Stimulated activated memory B cell treated with anti-CD40 and anti-IgM and Interleukin-4, amounts not matched to agents 10 μg/mL and 1 μg/mL and 100 μg/mL, for 72 hours (primary cell): ENCODE data around the gene PHOSPHO2.
A peak's percentile ranks its signal among the peaks of the same experiment; 100 is the strongest.

Source experiments
- ATAC-seq: fragments of 150-1000 bp; cut with Tn5 transposase; 2 replicates; pipeline ENCODE4 v1.10.0; 2021
- H3K27ac Mint-ChIP-seq: one replicate; pipeline ENCODE4 v1.8.0; 2022; ENCODE audit warnings: mild to moderate bottlenecking, mixed read lengths
- H3K27me3 Mint-ChIP-seq: one replicate; pipeline ENCODE4 v1.8.0; 2022; ENCODE audit warnings: mixed read lengths
- H3K36me3 Mint-ChIP-seq: one replicate; pipeline ENCODE4 v1.8.0; 2022; ENCODE audit warnings: mixed read lengths
- H3K4me1 Mint-ChIP-seq: one replicate; pipeline ENCODE4 v1.8.0; 2022; ENCODE audit warnings: mixed read lengths
- H3K4me3 Mint-ChIP-seq: one replicate; pipeline ENCODE4 v1.8.0; 2022; ENCODE audit warnings: mild to moderate bottlenecking, moderate library complexity, mixed read lengths
- H3K9me3 Mint-ChIP-seq: one replicate; pipeline ENCODE4 v1.8.0; 2022; ENCODE audit warnings: mixed read lengths

Gene PHOSPHO2

GRCh38 chr2:169718930-169719504 is 24.7 kb downstream of the PHOSPHO2 start:
- H3K27ac Mint-ChIP-seq: no peak overlapping the region
- peaks cover 5% of the 10 kb centered on the region for H3K36me3 Mint-ChIP-seq
- H3K27me3 Mint-ChIP-seq: peaks cover 6% of the 10 kb centered on the region
- no peak overlapping the region for H3K4me3 Mint-ChIP-seq
- no peaks in the 10 kb centered on the region for H3K4me1 Mint-ChIP-seq
- no peaks in the 10 kb centered on the region for H3K9me3 Mint-ChIP-seq
- ATAC-seq: no peak

GRCh38 chr2:169721016-169721415 is 26.7 kb downstream of the PHOSPHO2 start:
- Mint-ChIP-seq H3K27me3 (peaks cover 9% of the 10 kb centered on the region), H3K36me3 (peaks cover 5% of the 10 kb centered on the region), H3K9me3 (no peaks in the 10 kb centered on the region), H3K4me3 (no peak overlapping the region), H3K27ac (no peak overlapping the region), H3K4me1 (no peaks in the 10 kb centered on the region)
- no peak for ATAC-seq

- Mint-ChIP-seq H3K36me3 (peaks cover 5% of the 10 kb centered on the region), H3K4me3 (no peak overlapping the region), H3K27me3 (peaks cover 9% of the 10 kb centered on the region), H3K4me1 (peaks cover 2% of the 10 kb centered on the region), H3K9me3 (no peaks in the 10 kb centered on the region), H3K27ac (no peak overlapping the region)
- no peak for ATAC-seq
Observed at GRCh38 chr2:169727065-169727464, 32.8 kb downstream of the PHOSPHO2 start.

GRCh38 chr2:169729274-169729605 is 35.0 kb downstream of the PHOSPHO2 start:
- Mint-ChIP-seq H3K36me3 (no peaks in the 10 kb centered on the region), H3K4me3 (no peak overlapping the region), H3K4me1 (peaks cover 20% of the 10 kb centered on the region), H3K9me3 (no peaks in the 10 kb centered on the region), H3K27me3 (peaks cover 10% of the 10 kb centered on the region), H3K27ac (no peak overlapping the region)
- no peak for ATAC-seq

- H3K4me3 Mint-ChIP-seq: no peak overlapping the region
- H3K9me3 Mint-ChIP-seq: no peaks in the 10 kb centered on the region
- ATAC-seq: no peak
- peaks cover 20% of the 10 kb centered on the region for H3K4me1 Mint-ChIP-seq
- no peak overlapping the region for H3K27ac Mint-ChIP-seq
- peaks cover 28% of the 10 kb centered on the region for H3K27me3 Mint-ChIP-seq
- no peaks in the 10 kb centered on the region for H3K36me3 Mint-ChIP-seq
Observed at GRCh38 chr2:169732075-169732474, 37.8 kb downstream of the PHOSPHO2 start.

- H3K27me3 Mint-ChIP-seq: peaks cover 31% of the 10 kb centered on the region
- H3K27ac Mint-ChIP-seq: peak overlapping the region; percentile 82
- H3K4me1 Mint-ChIP-seq: peaks cover 20% of the 10 kb centered on the region
- H3K36me3 Mint-ChIP-seq: no peaks in the 10 kb centered on the region
- peak overlapping the region; percentile 93 for H3K4me3 Mint-ChIP-seq
- no peak for ATAC-seq
- no peaks in the 10 kb centered on the region for H3K9me3 Mint-ChIP-seq
Observed at GRCh38 chr2:169732583-169733358, 38.5 kb downstream of the PHOSPHO2 start.

- peak overlapping the region; percentile 82 for H3K27ac Mint-ChIP-seq
- ATAC-seq: peak; percentile 62
- peaks cover 20% of the 10 kb centered on the region for H3K4me1 Mint-ChIP-seq
- H3K9me3 Mint-ChIP-seq: no peaks in the 10 kb centered on the region
- H3K36me3 Mint-ChIP-seq: no peaks in the 10 kb centered on the region
- H3K4me3 Mint-ChIP-seq: peak overlapping the region; percentile 75
- peaks cover 38% of the 10 kb centered on the region for H3K27me3 Mint-ChIP-seq
Observed at GRCh38 chr2:169734169-169734847, 40.0 kb downstream of the PHOSPHO2 start.

- H3K9me3 Mint-ChIP-seq: no peaks in the 10 kb centered on the region
- no peak overlapping the region for H3K27ac Mint-ChIP-seq
- ATAC-seq: no peak
- no peak overlapping the region for H3K4me3 Mint-ChIP-seq
- H3K27me3 Mint-ChIP-seq: peaks cover 40% of the 10 kb centered on the region
- no peaks in the 10 kb centered on the region for H3K36me3 Mint-ChIP-seq
- peaks cover 20% of the 10 kb centered on the region for H3K4me1 Mint-ChIP-seq
Observed at GRCh38 chr2:169735623-169736022, 41.4 kb downstream of the PHOSPHO2 start.

- H3K27me3 Mint-ChIP-seq: peaks cover 40% of the 10 kb centered on the region
- no peak overlapping the region for H3K4me3 Mint-ChIP-seq
- H3K27ac Mint-ChIP-seq: no peak overlapping the region
- peaks cover 20% of the 10 kb centered on the region for H3K4me1 Mint-ChIP-seq
- no peaks in the 10 kb centered on the region for H3K9me3 Mint-ChIP-seq
- no peaks in the 10 kb centered on the region for H3K36me3 Mint-ChIP-seq
- ATAC-seq: no peak
Observed at GRCh38 chr2:169736902-169737301, 42.6 kb downstream of the PHOSPHO2 start.

- Mint-ChIP-seq H3K9me3 (no peaks in the 10 kb centered on the region), H3K27ac (no peak overlapping the region), H3K4me1 (peaks cover 2% of the 10 kb centered on the region), H3K36me3 (no peaks in the 10 kb centered on the region), H3K27me3 (peaks cover 33% of the 10 kb centered on the region), H3K4me3 (no peak overlapping the region)
- ATAC-seq: no peak
Observed at GRCh38 chr2:169738566-169739229, 44.4 kb downstream of the PHOSPHO2 start.

- Mint-ChIP-seq H3K4me3 (no peak overlapping the region), H3K36me3 (peaks cover 5% of the 10 kb centered on the region), H3K9me3 (no peaks in the 10 kb centered on the region), H3K27me3 (peaks cover 31% of the 10 kb centered on the region), H3K4me1 (no peaks in the 10 kb centered on the region), H3K27ac (no peak overlapping the region)
- ATAC-seq: no peak
Observed at GRCh38 chr2:169739351-169739750, 45.1 kb downstream of the PHOSPHO2 start.

GRCh38 chr2:169743549-169743948 is 49.3 kb downstream of the PHOSPHO2 start:
- no peaks in the 10 kb centered on the region for H3K9me3 Mint-ChIP-seq
- peaks cover 7% of the 10 kb centered on the region for H3K36me3 Mint-ChIP-seq
- no peak overlapping the region for H3K4me3 Mint-ChIP-seq
- ATAC-seq: no peak
- H3K27me3 Mint-ChIP-seq: peaks cover 9% of the 10 kb centered on the region
- H3K4me1 Mint-ChIP-seq: no peaks in the 10 kb centered on the region
- H3K27ac Mint-ChIP-seq: no peak overlapping the region

GRCh38 chr2:169746240-169746639 is 52.0 kb downstream of the PHOSPHO2 start:
- Mint-ChIP-seq H3K27me3 (no peaks in the 10 kb centered on the region), H3K9me3 (no peaks in the 10 kb centered on the region), H3K4me3 (no peak overlapping the region), H3K36me3 (peaks cover 7% of the 10 kb centered on the region), H3K27ac (no peak overlapping the region), H3K4me1 (no peaks in the 10 kb centered on the region)
- no peak for ATAC-seq

GRCh38 chr2:169748319-169748718 is 54.0 kb downstream of the PHOSPHO2 start:
- H3K27ac Mint-ChIP-seq: no peak overlapping the region
- ATAC-seq: no peak
- no peaks in the 10 kb centered on the region for H3K9me3 Mint-ChIP-seq
- no peaks in the 10 kb centered on the region for H3K27me3 Mint-ChIP-seq
- H3K4me1 Mint-ChIP-seq: no peaks in the 10 kb centered on the region
- peaks cover 7% of the 10 kb centered on the region for H3K36me3 Mint-ChIP-seq
- no peak overlapping the region for H3K4me3 Mint-ChIP-seq
